ENCODE results near the gene KCTD5. TPM values are rescaled to one million over a fixed set of nuclear protein-coding genes. Genes with fewer than 3 reads are reported as not detected.

Gene KCTD5
- total RNA-seq, 1 donor from 2014 or later: 55.4 TPM

- H3K36me3 Mint-ChIP-seq (ENCODE audit: low read depth, unreplicated experiment): no peaks in the 10 kb centered on the region
- no peaks in the 10 kb centered on the region for H3K27me3 Mint-ChIP-seq (ENCODE audit: low read depth, unreplicated experiment)
- FAIRE-seq: no peak
- no peak overlapping the region for H3K4me3 Mint-ChIP-seq (ENCODE audit: unreplicated experiment)
- Histone ChIP-seq H3K4me1 (ENCODE audit: insufficient read depth, low read length) (no peaks in the 10 kb centered on the region), H3K27ac (ENCODE audit: low read depth, low read length) (no peak overlapping the region), H3K79me2 (ENCODE audit: insufficient read depth, low read length) (no peaks in the 10 kb centered on the region), H3K4me2 (ENCODE audit: low read length) (no peak overlapping the region), H3K36me3 (ENCODE audit: insufficient read depth, low read length) (no peaks in the 10 kb centered on the region), H4K20me1 (ENCODE audit: insufficient read depth, low read length) (no peaks in the 10 kb centered on the region), H2AFZ (ENCODE audit: low read depth, low read length) (no peak overlapping the region), H3K9ac (ENCODE audit: low read length) (no peak overlapping the region), H3K9me3 (ENCODE audit: insufficient read depth, low read depth, low read length) (no peaks in the 10 kb centered on the region), H3K4me3 (ENCODE audit: insufficient read depth, low read depth, low read length) (no peak overlapping the region), H3K27me3 (ENCODE audit: insufficient read depth, low read length) (no peaks in the 10 kb centered on the region)
- no peak overlapping the region for H3K27ac Mint-ChIP-seq (ENCODE audit: unreplicated experiment)
- no peak for DNase-seq (ENCODE audit: low read depth)
- no peaks in the 10 kb centered on the region for H3K4me1 Mint-ChIP-seq (ENCODE audit: low read depth, unreplicated experiment)
- TF ChIP-seq CTCF (IDR thresholded peaks at IDR 0.05; ENCODE audit: insufficient read depth, low read depth, low read length) (no peak), EZH2 (IDR thresholded peaks at IDR 0.05; ENCODE audit: insufficient read depth, low read length) (no peak)
- no peaks in the 10 kb centered on the region for H3K9me3 Mint-ChIP-seq (ENCODE audit: unreplicated experiment)
These were observed 52.7 kb downstream of the KCTD5 start for GRCh38 chr16:2734844-2735515.

GRCh38 chr16:2736476-2737237, 54.3 kb downstream of the KCTD5 start:
- Histone ChIP-seq H3K27me3 (ENCODE audit: insufficient read depth, low read length) (no peaks in the 10 kb centered on the region), H4K20me1 (ENCODE audit: insufficient read depth, low read length) (no peaks in the 10 kb centered on the region), H3K4me1 (ENCODE audit: insufficient read depth, low read length) (no peaks in the 10 kb centered on the region), H2AFZ (ENCODE audit: low read depth, low read length) (no peak overlapping the region), H3K27ac (ENCODE audit: low read depth, low read length) (no peak overlapping the region), H3K4me2 (ENCODE audit: low read length) (no peak overlapping the region), H3K36me3 (ENCODE audit: insufficient read depth, low read length) (no peaks in the 10 kb centered on the region), H3K4me3 (ENCODE audit: insufficient read depth, low read depth, low read length) (no peak overlapping the region), H3K9ac (ENCODE audit: low read length) (no peak overlapping the region), H3K79me2 (ENCODE audit: insufficient read depth, low read length) (no peaks in the 10 kb centered on the region), H3K9me3 (ENCODE audit: insufficient read depth, low read depth, low read length) (no peaks in the 10 kb centered on the region)
- Mint-ChIP-seq H3K4me1 (ENCODE audit: low read depth, unreplicated experiment) (no peaks in the 10 kb centered on the region), H3K36me3 (ENCODE audit: low read depth, unreplicated experiment) (peaks cover 5% of the 10 kb centered on the region), H3K4me3 (ENCODE audit: unreplicated experiment) (no peak overlapping the region), H3K27ac (ENCODE audit: unreplicated experiment) (no peak overlapping the region), H3K27me3 (ENCODE audit: low read depth, unreplicated experiment) (peaks cover 2% of the 10 kb centered on the region), H3K9me3 (ENCODE audit: unreplicated experiment) (no peaks in the 10 kb centered on the region)
- DNase-seq (ENCODE audit: low read depth) (no peak), FAIRE-seq (no peak)
- no peak for TF ChIP-seq EZH2 (IDR thresholded peaks at IDR 0.05; ENCODE audit: insufficient read depth, low read length)
- TF ChIP-seq CTCF (IDR thresholded peaks at IDR 0.05; ENCODE audit: insufficient read depth, low read depth, low read length): no peak

- Histone ChIP-seq H3K4me1 (ENCODE audit: insufficient read depth, low read length) (no peaks in the 10 kb centered on the region), H3K27ac (ENCODE audit: low read depth, low read length) (no peak overlapping the region), H3K9me3 (ENCODE audit: insufficient read depth, low read depth, low read length) (no peaks in the 10 kb centered on the region), H3K79me2 (ENCODE audit: insufficient read depth, low read length) (no peaks in the 10 kb centered on the region), H3K9ac (ENCODE audit: low read length) (no peak overlapping the region), H2AFZ (ENCODE audit: low read depth, low read length) (no peak overlapping the region), H3K4me3 (ENCODE audit: insufficient read depth, low read depth, low read length) (no peak overlapping the region), H3K36me3 (ENCODE audit: insufficient read depth, low read length) (no peaks in the 10 kb centered on the region), H3K27me3 (ENCODE audit: insufficient read depth, low read length) (no peaks in the 10 kb centered on the region), H3K4me2 (ENCODE audit: low read length) (no peak overlapping the region), H4K20me1 (ENCODE audit: insufficient read depth, low read length) (no peaks in the 10 kb centered on the region)
- no peak overlapping the region for H3K4me3 Mint-ChIP-seq (ENCODE audit: unreplicated experiment)
- DNase-seq (ENCODE audit: low read depth) (no peak), FAIRE-seq (no peak)
- no peaks in the 10 kb centered on the region for H3K4me1 Mint-ChIP-seq (ENCODE audit: low read depth, unreplicated experiment)
- no peaks in the 10 kb centered on the region for H3K9me3 Mint-ChIP-seq (ENCODE audit: unreplicated experiment)
- no peak overlapping the region for H3K27ac Mint-ChIP-seq (ENCODE audit: unreplicated experiment)
- peaks cover 5% of the 10 kb centered on the region for H3K36me3 Mint-ChIP-seq (ENCODE audit: low read depth, unreplicated experiment)
- H3K27me3 Mint-ChIP-seq (ENCODE audit: low read depth, unreplicated experiment): peaks cover 2% of the 10 kb centered on the region
- no peak for TF ChIP-seq EZH2 (IDR thresholded peaks at IDR 0.05; ENCODE audit: insufficient read depth, low read length)
- no peak for TF ChIP-seq CTCF (IDR thresholded peaks at IDR 0.05; ENCODE audit: insufficient read depth, low read depth, low read length)
These were observed 54.9 kb downstream of the KCTD5 start for GRCh38 chr16:2737238-2737605.
